ENCODE data around the gene CHN1. TPM values are rescaled to one million over a fixed set of nuclear protein-coding genes. Genes with fewer than 3 reads are reported as not detected.

Gene CHN1
- total and polyA plus RNA-seq, 2 of the 8 experiments (the other 6 are each of a cell fraction or from before 2014, with no cell fraction given): 54.0 to 65.7 TPM

DNA sequence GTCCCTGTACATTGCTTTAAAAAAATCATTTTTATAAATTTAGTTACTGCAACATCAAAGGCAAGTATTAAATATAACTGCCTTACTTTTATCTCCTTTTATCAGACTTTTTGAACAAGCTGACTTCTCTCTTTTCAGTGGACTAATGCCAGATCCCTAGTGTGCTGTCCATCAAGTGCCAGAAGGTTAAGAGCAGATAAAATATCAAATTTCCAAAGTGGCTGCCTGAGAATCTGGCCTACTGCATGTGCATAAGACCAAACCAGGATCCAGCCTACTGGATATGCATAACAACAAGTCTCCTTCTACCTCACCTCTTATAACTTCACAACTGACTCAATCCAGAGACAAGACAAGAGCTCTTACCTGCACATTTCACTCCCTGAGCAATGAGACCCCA, 181.1 kb downstream of the CHN1 start:
- Histone ChIP-seq H3K4me2 (ENCODE audit: insufficient read depth in 1 of 2, low read depth in 2 of 2, low read length in 2 of 2) (no peak overlapping the region), H3K27ac (ENCODE audit: low read depth, low read length) (no peak overlapping the region), H3K9ac (replicated peaks in 1 of 4; ENCODE audit: extremely low read depth in 1 of 4, low read depth in 3 of 4, low read length in 3 of 4) (no peak overlapping the region), H2BK12ac (ENCODE audit: low read depth, low read length) (no peak overlapping the region), H3K14ac (ENCODE audit: insufficient read length) (no peak overlapping the region), H2BK20ac (ENCODE audit: low read length) (no peak overlapping the region), H3K4me3 (ENCODE audit: extremely low read depth in 1 of 4, insufficient read depth in 2 of 4, low read depth in 3 of 4, low read length in 4 of 4) (no peak overlapping the region), H2AK5ac (ENCODE audit: low read depth, low read length) (no peak overlapping the region), H2BK5ac (ENCODE audit: low read depth, low read length) (no peak overlapping the region), H3K27me3 (replicated peaks in 1 of 4; ENCODE audit: control insufficient read depth in 3 of 4, extremely low read depth in 1 of 4, insufficient read depth in 3 of 4, low read length in 3 of 4) (no peaks in the 10 kb centered on the region), H3K18ac (ENCODE audit: extremely low read depth, low read length) (no peak overlapping the region), H4K8ac (ENCODE audit: extremely low read depth, insufficient read depth, low read length) (no peak overlapping the region), H3K56ac (replicated peaks; ENCODE audit: insufficient read length, low read depth, low read length) (no peak overlapping the region), H3K23me2 (ENCODE audit: low read depth, low read length) (no peaks in the 10 kb centered on the region), H3K4me1 (replicated peaks in 1 of 4; ENCODE audit: control insufficient read depth in 3 of 4, insufficient read depth in 4 of 4, low read length in 3 of 4) (peaks cover 3 to 18% (median 11%) of the 10 kb centered on the region in 4 experiments; a peak in 5 of 7 replicates), H4K5ac (ENCODE audit: insufficient read length, low read depth, low read length) (no peak overlapping the region), H3K23ac (ENCODE audit: insufficient read length) (no peak overlapping the region), H3K4ac (replicated peaks; ENCODE audit: insufficient read length, low read depth, low read length) (no peak overlapping the region), H2BK15ac (ENCODE audit: low read length) (no peak overlapping the region), H3K79me2 (ENCODE audit: control insufficient read depth in 1 of 2, insufficient read depth in 2 of 2, low read length in 2 of 2) (peaks cover 0 to 17% of the 10 kb centered on the region in 2 experiments; a peak in 2 of 4 replicates), H3K36me3 (ENCODE audit: control insufficient read depth in 2 of 4, insufficient read depth in 4 of 4, low read length in 3 of 4) (peaks cover 0 to 18% (median 12%) of the 10 kb centered on the region in 4 experiments; a peak in 5 of 8 replicates), H4K20me1 (replicated peaks in 1 of 2; ENCODE audit: control insufficient read depth in 1 of 2, insufficient read depth in 2 of 2, low read length in 2 of 2) (no peaks in the 10 kb centered on the region), H2BK120ac (replicated peaks; ENCODE audit: low read depth, low read length) (no peak overlapping the region), H3K79me1 (ENCODE audit: low read depth, low read length) (no peaks in the 10 kb centered on the region), H2AFZ (ENCODE audit: low read length) (no peak overlapping the region), H4K91ac (replicated peaks; ENCODE audit: insufficient read length, low read length) (no peak overlapping the region), H3K9me3 (ENCODE audit: insufficient read depth in 2 of 2, low read depth in 1 of 2, low read length in 1 of 2) (no peaks in the 10 kb centered on the region)
- DNase-seq (ENCODE audit: low read depth in 1 of 2, low spot score in 2 of 2) (no peak), FAIRE-seq (no peak)
- CTCF ChIA-PET (ENCODE audit: partially characterized antibody): interaction anchor here (0.6 to 2.5 kb wide), 4 partner anchors 9 to 287 kb away, joined by 3 to 9 read pairs (median 4); no protein-coding TSS in a partner anchor
- POLR2A ChIA-PET (ENCODE audit: partially characterized antibody): interaction anchor here (0.5 to 0.6 kb wide), 2 partner anchors 45 to 102 kb away, joined by 3 read pairs; no protein-coding TSS in a partner anchor
- TF ChIP-seq FOSL1 (IDR thresholded peaks at IDR 0.05; ENCODE audit: insufficient read depth, low read depth, low read length) (no peak), HDAC2 (IDR thresholded peaks at IDR 0.05; ENCODE audit: borderline replicate concordance in 1 of 2, low read depth in 2 of 2, low read length in 2 of 2) (no peak), RBBP5 (IDR thresholded peaks at IDR 0.05; ENCODE audit: borderline replicate concordance, low read depth, low read length) (no peak)
- TF ChIP-seq, protein P1, sequence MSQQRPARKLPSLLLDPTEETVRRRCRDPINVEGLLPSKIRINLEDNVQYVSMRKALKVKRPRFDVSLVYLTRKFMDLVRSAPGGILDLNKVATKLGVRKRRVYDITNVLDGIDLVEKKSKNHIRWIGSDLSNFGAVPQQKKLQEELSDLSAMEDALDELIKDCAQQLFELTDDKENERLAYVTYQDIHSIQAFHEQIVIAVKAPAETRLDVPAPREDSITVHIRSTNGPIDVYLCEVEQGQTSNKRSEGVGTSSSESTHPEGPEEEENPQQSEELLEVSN (IDR thresholded peaks at IDR 0.05): no peak
- TF ChIP-seq, protein P2, sequence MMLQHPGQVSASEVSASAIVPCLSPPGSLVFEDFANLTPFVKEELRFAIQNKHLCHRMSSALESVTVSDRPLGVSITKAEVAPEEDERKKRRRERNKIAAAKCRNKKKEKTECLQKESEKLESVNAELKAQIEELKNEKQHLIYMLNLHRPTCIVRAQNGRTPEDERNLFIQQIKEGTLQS (IDR thresholded peaks at IDR 0.05; ENCODE audit: insufficient read depth, low read depth, low read length): no peak

All from H1 (cell line).